H1 (cell line): ENCODE measurements around the gene RAB1B. TPM values are rescaled to one million over a fixed set of nuclear protein-coding genes. Genes with fewer than 3 reads are reported as not detected.

Source experiments
- CTCF ChIA-PET: fragments of 300-600 bp; sonication (Branson Sonifier 250); formaldehyde crosslinking; loops from one replicate; lab custom pipeline; 2021; ENCODE audit not compliant: partially characterized antibody; lab: Charles Lee
- POLR2A ChIA-PET: fragments of 300-600 bp; sonication (Branson Sonifier 250); formaldehyde crosslinking; loops from one replicate; lab custom pipeline; 2021; ENCODE audit warnings: inconsistent platforms; ENCODE audit not compliant: partially characterized antibody; lab: Charles Lee
- DNase-seq, 2 experiments: peaks; one replicate each; pipeline versions ENCODE4 v3.0.0 to v3.0.0-alpha.2; 2010 to 2022; ENCODE audit warnings: low spot score in 2 of 2, low read depth in 1 of 2, mixed read lengths in 1 of 2
- FAIRE-seq: peaks from 2 replicates; lab custom pipeline; 2011; peaks lifted over from hg19 to GRCh38; lab: Jason Lieb, UNC
- H2AFZ ChIP-seq: 2 replicates; pipeline ENCODE4 v1.8.1; 2012; ENCODE audit warnings: low read length, inconsistent platforms
- H2AK5ac ChIP-seq: 2 replicates; pipeline ENCODE4 v1.6.1; 2013; ENCODE audit warnings: low read depth, low read length
- H2BK120ac ChIP-seq: replicated peaks from 2 replicates; pipeline ENCODE3; 2013; ENCODE audit warnings: low read depth, low read length, inconsistent platforms
- H2BK12ac ChIP-seq: 2 replicates; pipeline ENCODE4 v1.6.1; 2013; ENCODE audit warnings: low read depth, low read length
- H2BK15ac ChIP-seq: 2 replicates; pipeline ENCODE4 v1.6.1; 2013; ENCODE audit warnings: low read length
- H2BK20ac ChIP-seq: 2 replicates; pipeline ENCODE4 v1.6.1; 2013; ENCODE audit warnings: low read length
- H2BK5ac ChIP-seq: 2 replicates; pipeline ENCODE4 v1.6.1; 2013; ENCODE audit warnings: low read depth, low read length
- H3K14ac ChIP-seq: 2 replicates; pipeline ENCODE4 v1.6.1; 2013; ENCODE audit warnings: inconsistent platforms; ENCODE audit not compliant: insufficient read length
- H3K18ac ChIP-seq: 2 replicates; pipeline ENCODE4 v1.6.1; 2013; ENCODE audit warnings: low read length; ENCODE audit errors: extremely low read depth
- H3K23ac ChIP-seq: 2 replicates; pipeline ENCODE4 v1.6.1; 2013; ENCODE audit warnings: inconsistent platforms; ENCODE audit not compliant: insufficient read length
- H3K23me2 ChIP-seq: 2 replicates; pipeline ENCODE4 v1.6.1; 2013; ENCODE audit warnings: low read depth, low read length
- H3K27ac ChIP-seq: 2 replicates; pipeline ENCODE4 v1.6.1; 2011; ENCODE audit warnings: low read depth, low read length, inconsistent platforms
- H3K27me3 ChIP-seq, 4 experiments: replicated peaks in 1 of 4; 1 replicate in 1 of 4; 2 replicates in 3 of 4; pipeline versions ENCODE4 v1.6.1 to v1.8.1; 2011 to 2013; ENCODE audit warnings: low read length in 3 of 4, mild to moderate bottlenecking in 3 of 4, inconsistent platforms in 2 of 4, mixed read lengths in 2 of 4, moderate library complexity in 1 of 4; ENCODE audit not compliant: control insufficient read depth in 3 of 4, insufficient read depth in 3 of 4; ENCODE audit errors: extremely low read depth in 1 of 4
- H3K36me3 ChIP-seq, 4 experiments: 2 replicates each; pipeline versions ENCODE4 v1.6.1 to v1.8.1; 2011 to 2013; ENCODE audit warnings: mild to moderate bottlenecking in 4 of 4, low read length in 3 of 4, moderate library complexity in 2 of 4, control low read depth in 1 of 4, inconsistent platforms in 1 of 4; ENCODE audit not compliant: insufficient read depth in 4 of 4, control insufficient read depth in 2 of 4
- H3K4ac ChIP-seq: replicated peaks from 2 replicates; pipeline ENCODE3; 2013; ENCODE audit warnings: low read length, low read depth, mixed read lengths, inconsistent platforms; ENCODE audit not compliant: insufficient read length
- H3K4me1 ChIP-seq, 4 experiments: replicated peaks in 1 of 4; 1 replicate in 1 of 4; 2 replicates in 3 of 4; pipeline versions ENCODE4 v1.6.1 to v1.8.1; 2011 to 2013; ENCODE audit warnings: low read length in 3 of 4, inconsistent platforms in 2 of 4, mixed read lengths in 1 of 4; ENCODE audit not compliant: insufficient read depth in 4 of 4, control insufficient read depth in 3 of 4
- H3K4me2 ChIP-seq, 2 experiments: 2 replicates each; pipeline versions ENCODE4 v1.6.1 to v1.8.1; 2011 to 2013; ENCODE audit warnings: low read depth in 2 of 2, low read length in 2 of 2, control low read depth in 1 of 2, inconsistent platforms in 1 of 2, mild to moderate bottlenecking in 1 of 2; ENCODE audit not compliant: insufficient read depth in 1 of 2
- H3K4me3 ChIP-seq, 4 experiments: fragments of 200-600, 300-600 bp in 1 of 4; sonication (generic), shearing (Covaris generic), sonication (Bioruptor Twin) in 1 of 4; 2 replicates each; pipeline versions ENCODE4 v1.5.1 to v1.8.1; 2011 to 2016; ENCODE audit warnings: low read length in 4 of 4, low read depth in 3 of 4, control low read depth in 2 of 4, inconsistent platforms in 2 of 4, mild to moderate bottlenecking in 2 of 4, mixed read lengths in 1 of 4, moderate library complexity in 1 of 4; ENCODE audit not compliant: insufficient read depth in 2 of 4; ENCODE audit errors: extremely low read depth in 1 of 4
- H3K56ac ChIP-seq: replicated peaks from 2 replicates; pipeline ENCODE3; 2013; ENCODE audit warnings: low read depth, mild to moderate bottlenecking, mixed read lengths, low read length, inconsistent platforms; ENCODE audit not compliant: insufficient read length
- H3K79me1 ChIP-seq: 2 replicates; pipeline ENCODE4 v1.6.1; 2013; ENCODE audit warnings: low read depth, low read length, control low read depth
- H3K79me2 ChIP-seq, 2 experiments: 2 replicates each; pipeline versions ENCODE4 v1.6.1 to v1.8.1; 2012 to 2013; ENCODE audit warnings: low read length in 2 of 2, mild to moderate bottlenecking in 2 of 2, inconsistent platforms in 1 of 2; ENCODE audit not compliant: insufficient read depth in 2 of 2, control insufficient read depth in 1 of 2
- H3K9ac ChIP-seq, 4 experiments: replicated peaks in 1 of 4; 1 replicate in 1 of 4; 2 replicates in 3 of 4; pipeline versions ENCODE4 v1.6.1 to v1.8.1; 2011 to 2013; ENCODE audit warnings: low read depth in 3 of 4, low read length in 3 of 4, control low read depth in 2 of 4, mild to moderate bottlenecking in 2 of 4, moderate library complexity in 2 of 4, inconsistent platforms in 1 of 4; ENCODE audit errors: extremely low read depth in 1 of 4
- H3K9me3 ChIP-seq, 2 experiments: 2 replicates each; pipeline versions ENCODE4 v1.6.1 to v1.8.1; 2012 to 2013; ENCODE audit warnings: mild to moderate bottlenecking in 2 of 2, moderate library complexity in 2 of 2, control low read depth in 1 of 2, inconsistent platforms in 1 of 2, low read depth in 1 of 2, low read length in 1 of 2, mixed read lengths in 1 of 2; ENCODE audit not compliant: insufficient read depth in 2 of 2
- H4K20me1 ChIP-seq, 2 experiments: replicated peaks in 1 of 2; 2 replicates each; pipeline versions ENCODE3 to v1.8.1; 2011 to 2013; ENCODE audit warnings: inconsistent platforms in 2 of 2, low read length in 2 of 2, mild to moderate bottlenecking in 1 of 2; ENCODE audit not compliant: insufficient read depth in 2 of 2, control insufficient read depth in 1 of 2
- H4K5ac ChIP-seq: 2 replicates; pipeline ENCODE4 v1.6.1; 2013; ENCODE audit warnings: low read length, low read depth, mixed read lengths, inconsistent platforms; ENCODE audit not compliant: insufficient read length
- H4K8ac ChIP-seq: 2 replicates; pipeline ENCODE4 v1.8.0; 2013; ENCODE audit warnings: mild to moderate bottlenecking, moderate library complexity, low read length, inconsistent platforms; ENCODE audit not compliant: insufficient read depth; ENCODE audit errors: extremely low read depth
- H4K91ac ChIP-seq: replicated peaks from 2 replicates; pipeline ENCODE3; 2013; ENCODE audit warnings: low read length, mixed read lengths, inconsistent platforms; ENCODE audit not compliant: insufficient read length
- ATF2 ChIP-seq: IDR thresholded peaks from 2 replicates; pipeline ENCODE4 v1.6.1; 2012; ENCODE audit warnings: low read length, inconsistent platforms
- BRCA1 ChIP-seq: IDR thresholded peaks from 2 replicates; pipeline ENCODE4 v1.6.1; 2012; ENCODE audit warnings: low read depth, low read length, improper control_type of control experiment
- E2F6 ChIP-seq: IDR thresholded peaks from 2 replicates; pipeline ENCODE4 v1.6.1; 2012; ENCODE audit warnings: inconsistent platforms
- GABPA ChIP-seq: IDR thresholded peaks from 2 replicates; pipeline ENCODE4 v1.6.1; 2011; ENCODE audit warnings: mild to moderate bottlenecking, low read length, moderate library complexity, borderline replicate concordance; ENCODE audit not compliant: insufficient read depth
- KDM5A ChIP-seq: fragments of 200-600 bp; IDR thresholded peaks from 2 replicates; pipeline ENCODE4 v1.7.1; 2012; ENCODE audit warnings: mild to moderate bottlenecking, low read length, inconsistent platforms, mixed read lengths
- RAD21 ChIP-seq, 2 experiments: IDR thresholded peaks in 1 of 2; conservative IDR thresholded peaks in 1 of 2; 2 replicates each; pipeline ENCODE4 v1.6.1; 2011; ENCODE audit warnings: low read depth in 2 of 2, low read length in 2 of 2, improper control_type of control experiment in 1 of 2, inconsistent platforms in 1 of 2, mild to moderate bottlenecking in 1 of 2, moderate library complexity in 1 of 2
- SP1 ChIP-seq: IDR thresholded peaks from 2 replicates; pipeline ENCODE4 v1.6.1; 2011; ENCODE audit warnings: low read depth, low read length
- SUZ12 ChIP-seq: fragments of 200-600 bp; sonication (generic); IDR thresholded peaks from 2 replicates; pipeline ENCODE4 v1.6.1; 2012; ENCODE audit warnings: mild to moderate bottlenecking, inconsistent platforms, low read length, moderate library complexity, mixed read lengths
- TBP ChIP-seq: IDR thresholded peaks from 2 replicates; pipeline ENCODE4 v1.6.1; 2011; ENCODE audit warnings: low read depth, low read length, improper control_type of control experiment
- TCF12 ChIP-seq: IDR thresholded peaks from 2 replicates; pipeline ENCODE4 v1.6.1; 2011; ENCODE audit warnings: low read depth, mild to moderate bottlenecking, low read length
- TEAD4 ChIP-seq: IDR thresholded peaks from 2 replicates; pipeline ENCODE4 v1.6.1; 2012; ENCODE audit warnings: low read depth, low read length, inconsistent platforms, mixed read lengths
- ZNF274 ChIP-seq: IDR thresholded peaks from 2 replicates; pipeline ENCODE4 v1.7.0; 2012; ENCODE audit warnings: low read length, borderline replicate concordance; ENCODE audit errors: extremely low read depth
- WGBS, 2 experiments: shearing (Covaris generic) in 1 of 2; methylation state at CpG; one replicate each; pipeline versions ENCODE4 v1.1.6 to v1.1.7; 2013 to 2015; ENCODE audit warnings: low lambda C conversion rate in 2 of 2, mixed read lengths in 2 of 2, inconsistent platforms in 1 of 2, low coverage in 1 of 2, missing lambda C conversion rate in 1 of 2; ENCODE audit not compliant: insufficient replicate concordance in 2 of 2, insufficient coverage in 1 of 2, insufficient read length in 1 of 2; ENCODE audit errors: extremely low coverage in 1 of 2, missing lambda C conversion rate in 1 of 2; 5-methylcytosine and 5-hydroxymethylcytosine counted together
- polyA plus RNA-seq, 7 experiments: library from polyadenylated mRNA; depleted of rRNA in 3 of 7; stranded (reverse) in 5 of 7; unstranded in 2 of 7; fragments of >200 nt in 5 of 7; fragments of 200-250 nt in 2 of 7; gene quantifications; 1 replicate in 5 of 7; 2 replicates in 1 of 7; 4 replicates in 1 of 7; pipeline versions ENCODE4 v1.2.1 to v1.2.3, GENCODE V29; 2011 to 2013; ENCODE audit warnings: missing spikeins in 2 of 7, mixed read lengths in 2 of 7
- total RNA-seq: library from RNA; stranded (reverse); fragmentation: NEBNext Ultra II Directional; extraction: Animal tissue kit (Norgen Biotek cat#: 25700); gene quantifications from 2 replicates; pipeline ENCODE4 v1.2.1, GENCODE V29; 2021

Gene RAB1B
- total and polyA plus RNA-seq, 2 of the 8 experiments (the other 6 are each of a cell fraction or from before 2014, with no cell fraction given): 100 to 217 TPM

GRCh38 chr11:66293352-66293751 is 24.9 kb downstream of the RAB1B start:
- Histone ChIP-seq H3K23ac (no peak overlapping the region), H4K91ac (no peak overlapping the region), H3K56ac (no peak overlapping the region), H3K36me3 (no peaks in the 10 kb centered on the region), H3K4me2 (no peak overlapping the region), H4K5ac (no peak overlapping the region), H3K4me1 (peaks cover 2 to 28% (median 8%) of the 10 kb centered on the region in 4 experiments; a peak in 6 of 7 replicates), H2BK15ac (no peak overlapping the region), H3K79me1 (0 out of 2 replicates have a peak, but pooled peaks cover 2% of the 10 kb centered on the region), H2BK20ac (no peak overlapping the region), H2BK12ac (no peak overlapping the region), H3K23me2 (peaks cover 10% of the 10 kb centered on the region; the same call in 1 of the 2 replicates), H3K27ac (no peak overlapping the region), H3K9me3 (no peaks in the 10 kb centered on the region), H2AFZ (no peak overlapping the region), H2BK120ac (no peak overlapping the region), H2AK5ac (no peak overlapping the region), H4K8ac (no peak overlapping the region), H3K4me3 (no peak overlapping the region), H3K18ac (no peak overlapping the region), H3K27me3 (peaks cover 2 to 30% (median 18%) of the 10 kb centered on the region in 4 experiments), H4K20me1 (peaks cover 4 to 5% of the 10 kb centered on the region in 2 experiments), H3K79me2 (peaks cover 0 to 2% of the 10 kb centered on the region in 2 experiments; a peak in 1 of 4 replicates), H3K4ac (no peak overlapping the region), H2BK5ac (no peak overlapping the region), H3K9ac (no peak overlapping the region), H3K14ac (no peak overlapping the region)
- FAIRE-seq (no peak), DNase-seq (no peak)
- CTCF ChIA-PET: no interaction called here
- POLR2A ChIA-PET: interaction anchor here (1.5 kb wide), 1 partner anchor 16 kb away, joined by 3 read pairs; no protein-coding TSS in a partner anchor
- 86% methylated on average over 4 of the region's 4 CpGs; no CpG with 5 or more reads in 1 of the 2 experiments for WGBS, 2 experiments
- TF ChIP-seq GABPA (no peak), SP1 (no peak), TEAD4 (no peak), ATF2 (no peak), RAD21 (IDR thresholded peaks at IDR 0.05 in 1 of 2, conservative IDR thresholded peaks at IDR 0.05 in 1 of 2; ENCODE audit: low read depth in 2 of 2, low read length in 2 of 2) (no peak), ZNF274 (no peak), SUZ12 (no peak), BRCA1 (no peak), TCF12 (no peak), KDM5A (no peak), TBP (no peak), E2F6 (no peak)
